NK-92 (cell line): ENCODE data around the gene FMNL2.
"Not testable (repeated sequence)": the region's sequence is repeated elsewhere in the genome, so short reads cannot be mapped to it uniquely, and the experiment has no call there.

ENCODE experiments used
- DNase-seq: peaks from one replicate; lab custom pipeline; 2025; ENCODE audit not compliant: unreplicated experiment; lab: John Stamatoyannopoulos, UW

The FMNL2 gene

DNA sequence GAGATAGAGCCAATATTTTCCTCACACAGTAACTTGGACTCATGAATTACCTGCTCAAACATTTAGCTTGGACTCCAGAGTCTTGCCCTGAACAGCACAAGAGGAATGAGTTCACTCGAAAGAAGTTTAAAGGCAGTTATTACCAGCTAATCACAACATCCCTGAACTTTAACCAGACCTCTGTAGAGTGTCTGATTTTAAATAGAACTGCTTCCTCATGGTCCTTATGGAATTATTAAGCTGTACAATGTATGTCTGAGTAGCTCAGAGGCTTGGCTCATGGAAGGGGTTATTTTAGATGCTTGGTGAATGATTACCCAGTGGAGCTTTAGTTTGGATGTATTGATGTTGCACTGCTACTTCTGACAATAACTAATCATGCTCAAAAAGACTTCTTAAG is 183.1 kb downstream of the FMNL2 start:
- DNase-seq: no peak

- DNase-seq: no peak
Measured at GRCh38 chr2:152518641-152519580, 183.9 kb downstream of the FMNL2 start.

- DNase-seq: no peak
Measured at GRCh38 chr2:152519581-152519952, 184.6 kb downstream of the FMNL2 start.

DNA sequence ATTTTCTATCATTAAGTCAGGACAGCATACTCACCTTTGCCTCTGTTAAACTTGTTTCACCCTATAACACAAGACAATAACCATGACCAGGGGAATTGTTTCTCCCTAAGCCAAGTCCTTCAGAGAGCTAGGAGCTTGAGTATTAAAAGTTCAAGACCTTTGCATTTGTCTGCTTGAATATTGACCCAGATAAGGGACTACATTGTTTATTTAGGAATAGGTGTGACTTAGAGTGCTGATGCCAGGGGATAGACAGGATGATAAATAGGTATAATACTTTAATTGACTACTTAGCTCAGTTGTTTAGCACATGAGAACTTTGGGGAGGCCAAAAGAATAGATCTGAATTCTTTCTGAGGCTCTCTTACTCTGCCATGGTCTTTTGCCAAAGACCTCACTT is 185.8 kb downstream of the FMNL2 start:
- DNase-seq: no peak

- DNase-seq: not testable (repeated sequence)
Measured at GRCh38 chr2:152522446-152522845, 187.5 kb downstream of the FMNL2 start.

GRCh38 chr2:152523091-152523490 is 188.1 kb downstream of the FMNL2 start:
- no peak for DNase-seq

- no peak for DNase-seq
Measured at GRCh38 chr2:152525277-152525838, 190.4 kb downstream of the FMNL2 start.

DNA sequence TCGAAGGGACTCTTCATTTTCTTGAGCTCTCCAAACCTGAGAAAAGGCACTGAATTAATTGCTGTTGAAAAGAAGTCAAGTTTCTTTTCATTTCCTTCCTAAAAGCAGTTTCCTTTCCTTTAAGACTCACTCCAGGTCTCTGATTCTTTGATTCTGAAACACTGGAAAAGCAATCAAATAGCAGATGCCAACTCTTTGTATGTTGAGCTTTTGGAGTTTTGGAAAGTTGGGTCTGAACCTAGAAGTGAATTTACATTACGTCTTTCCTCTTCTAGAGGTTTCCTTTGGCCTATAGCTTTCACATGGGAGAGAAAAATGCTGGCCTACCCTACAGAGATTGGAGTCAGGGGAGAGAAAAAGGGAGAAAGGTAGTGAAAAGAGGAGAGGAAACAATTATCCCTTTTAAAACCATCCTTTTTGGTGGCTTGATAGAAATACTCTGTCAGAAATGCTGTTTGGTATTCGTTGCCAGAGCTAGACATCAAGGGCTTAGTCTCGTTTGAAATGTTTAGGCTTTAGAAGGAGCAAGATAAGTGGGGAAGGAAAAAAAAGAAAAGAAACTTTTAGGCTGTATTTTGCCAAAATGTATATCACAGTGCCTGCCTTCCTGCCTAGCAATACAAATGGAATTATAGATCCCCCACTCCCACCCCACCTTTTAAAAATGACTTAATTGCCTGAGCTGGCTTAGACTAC is 194.6 kb downstream of the FMNL2 start:
- no peak for DNase-seq

GRCh38 chr2:152532241-152532640 is 197.3 kb downstream of the FMNL2 start:
- DNase-seq: no peak

DNA sequence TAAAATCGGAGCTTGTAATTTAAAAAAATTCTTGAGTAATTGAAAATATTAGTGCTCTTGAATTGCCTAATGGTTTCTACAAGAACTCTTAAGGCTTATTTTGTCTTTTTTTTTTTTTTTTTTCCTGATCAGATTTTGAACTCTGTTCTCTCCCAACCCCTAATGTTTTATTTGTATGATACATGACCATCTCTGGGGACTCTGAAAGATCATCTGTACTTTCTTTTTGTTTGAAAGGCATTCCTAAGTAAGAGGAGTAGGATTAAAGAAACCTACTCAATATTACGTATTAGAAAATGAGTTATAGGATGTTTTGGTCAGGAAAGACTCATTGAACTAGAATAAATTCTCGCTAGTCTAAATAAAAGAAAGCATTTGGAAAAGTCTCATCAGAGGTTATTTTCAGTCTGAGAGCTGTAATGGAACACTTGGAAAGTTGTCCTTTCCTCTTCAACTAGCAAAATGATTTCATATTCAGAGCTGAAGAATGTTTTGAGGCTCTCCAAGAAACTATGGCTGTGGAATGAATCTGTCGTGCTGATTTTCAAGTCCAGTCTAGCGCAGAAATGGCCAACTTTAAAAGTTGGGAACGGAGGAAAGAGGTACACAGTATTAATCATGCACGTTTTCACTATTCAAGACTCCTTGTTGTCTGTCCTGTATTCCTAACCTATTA is 199.6 kb downstream of the FMNL2 start:
- no peak for DNase-seq

GRCh38 chr2:152537081-152537651 is 202.2 kb downstream of the FMNL2 start:
- DNase-seq: no peak

- no peak for DNase-seq
Measured at GRCh38 chr2:152539424-152539823, 204.4 kb downstream of the FMNL2 start.

- no peak for DNase-seq
Measured at GRCh38 chr2:152541712-152542111, 206.7 kb downstream of the FMNL2 start.

DNA sequence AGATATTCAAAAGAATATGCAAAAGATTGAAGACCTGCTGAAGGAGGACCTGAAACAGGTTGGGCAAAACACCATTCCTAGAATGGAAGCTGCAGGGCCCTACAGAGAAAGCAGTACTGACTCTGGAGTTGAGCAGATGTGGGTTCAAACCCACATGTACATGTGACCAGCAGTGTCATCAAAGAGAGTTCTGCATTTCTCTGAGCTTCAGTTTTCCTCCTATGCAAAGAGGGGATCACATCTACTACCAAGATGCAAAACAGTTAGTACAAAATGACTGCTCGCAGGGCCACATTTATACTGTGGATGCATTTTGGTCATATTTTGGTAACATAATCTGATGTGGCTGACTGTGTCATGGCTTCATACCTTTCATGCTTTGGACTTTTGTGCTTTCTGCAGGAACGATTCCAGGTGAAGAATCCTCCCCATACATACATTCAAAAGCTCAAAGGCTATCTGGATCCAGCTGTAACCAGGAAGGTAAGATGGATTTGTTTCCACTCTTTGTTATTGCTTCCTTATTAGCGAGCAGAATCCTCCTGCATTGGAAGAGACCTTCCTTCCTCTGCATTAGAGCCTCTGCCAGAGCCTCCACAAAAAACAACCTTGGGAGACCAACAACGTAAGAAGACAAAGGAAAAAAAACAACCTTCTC is 207.5 kb downstream of the FMNL2 start:
- DNase-seq: no peak

DNA sequence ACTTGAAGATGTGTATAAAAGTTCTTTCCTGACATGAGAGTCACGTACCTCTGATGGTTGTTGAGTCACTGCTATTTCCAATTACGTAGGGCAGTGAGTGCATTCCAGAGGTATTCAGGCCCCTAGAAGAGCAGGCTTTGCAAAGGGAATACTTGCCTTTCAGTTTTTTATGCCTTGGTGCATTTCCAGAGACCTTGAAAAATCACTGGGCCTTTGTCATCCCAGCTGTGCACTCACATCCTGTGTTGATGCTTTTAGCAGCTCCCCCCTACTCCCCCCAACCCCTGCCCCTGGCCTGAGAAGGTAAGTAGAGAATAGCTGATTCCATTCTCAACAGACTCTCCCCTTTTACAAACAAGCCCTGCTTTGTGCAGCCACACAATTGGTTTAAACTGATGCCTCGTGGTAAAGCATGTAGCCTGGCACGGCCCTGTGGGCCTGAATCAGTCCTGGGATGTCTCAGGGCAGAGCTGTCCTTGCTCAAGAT is 208.1 kb downstream of the FMNL2 start:
- DNase-seq: no peak

- no peak for DNase-seq
Measured at GRCh38 chr2:152543717-152544116, 208.7 kb downstream of the FMNL2 start.

- DNase-seq: no peak
Measured at GRCh38 chr2:152544638-152545037, 209.7 kb downstream of the FMNL2 start.

- DNase-seq: no peak
Measured at GRCh38 chr2:152546230-152546837, 211.4 kb downstream of the FMNL2 start.

DNA sequence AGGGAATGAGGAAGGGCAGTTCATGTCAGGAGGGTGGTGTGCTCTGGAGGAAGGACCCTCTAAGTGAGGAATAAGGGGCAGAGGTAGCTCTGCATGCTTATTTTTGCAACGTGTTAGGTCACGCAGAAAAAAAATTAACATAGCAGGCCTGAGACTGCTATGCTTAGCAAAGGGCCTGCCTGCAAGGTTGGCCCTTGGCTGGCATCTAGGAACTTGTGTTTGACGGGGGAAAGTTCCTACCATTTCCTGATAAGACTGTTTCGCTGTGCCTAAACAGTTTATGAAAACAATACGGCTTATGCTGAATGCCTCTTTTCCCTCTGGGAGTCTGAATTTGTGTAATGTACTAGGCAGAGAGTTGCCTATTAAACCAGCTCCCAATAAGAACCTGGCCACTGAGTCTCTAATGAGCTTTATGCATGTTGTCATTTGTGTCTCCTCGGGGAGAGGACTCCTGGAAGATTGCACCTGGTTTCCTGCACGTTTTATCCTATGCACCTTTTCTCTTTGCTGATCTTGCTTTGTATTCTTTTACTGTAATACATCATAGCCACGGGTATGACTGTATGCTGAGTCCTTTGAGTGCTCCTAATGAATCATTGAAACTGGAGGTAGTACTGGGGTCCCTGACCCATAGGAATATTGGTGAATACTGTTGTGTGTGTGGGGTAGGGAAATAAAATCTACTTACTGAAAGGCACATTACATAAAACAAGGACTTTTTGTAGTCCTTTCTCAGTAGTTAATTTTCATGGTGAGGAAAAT is 213.3 kb downstream of the FMNL2 start:
- DNase-seq: no peak
